A549 (cell line): Measurements from ENCODE around the gene ZC3H18.

Source experiments
- NFE2L2 ChIP-seq: fragments of 150-350 bp; conservative IDR thresholded peaks from 2 replicates; pipeline ENCODE4 v1.6.1; 2014; ENCODE audit warnings: low read length
- POLR2A ChIP-seq: IDR thresholded peaks from 2 replicates; pipeline ENCODE4 v1.6.1; 2012; ENCODE audit warnings: mild to moderate bottlenecking, low read length
- RAD21 ChIP-seq, 2 experiments: fragments of >200 bp in 1 of 2; sonication (Bioruptor Twin) in 1 of 2; formaldehyde crosslinking in 1 of 2; IDR thresholded peaks in 1 of 2; conservative IDR thresholded peaks in 1 of 2; 2 replicates in 1 of 2; 3 replicates in 1 of 2; pipeline ENCODE4 v1.6.1; 2012 to 2018; ENCODE audit warnings: inconsistent platforms in 1 of 2
- SMC3 ChIP-seq: fragments of >200 bp; sonication (Bioruptor Twin); formaldehyde crosslinking; IDR thresholded peaks from 3 replicates; pipeline ENCODE4 v1.6.1; 2018; ENCODE audit warnings: inconsistent platforms
- USF2 ChIP-seq: fragments of 450-650 bp; IDR thresholded peaks from 2 replicates; pipeline ENCODE4 v1.6.1; 2014; ENCODE audit warnings: antibody characterized with exemption
- TF ChIP-seq, protein P1 (sequence below): fragments of >200 bp; sonication (Bioruptor Twin); formaldehyde crosslinking; IDR thresholded peaks from 3 replicates; pipeline ENCODE4 v1.5.1; 2016

DNA sequence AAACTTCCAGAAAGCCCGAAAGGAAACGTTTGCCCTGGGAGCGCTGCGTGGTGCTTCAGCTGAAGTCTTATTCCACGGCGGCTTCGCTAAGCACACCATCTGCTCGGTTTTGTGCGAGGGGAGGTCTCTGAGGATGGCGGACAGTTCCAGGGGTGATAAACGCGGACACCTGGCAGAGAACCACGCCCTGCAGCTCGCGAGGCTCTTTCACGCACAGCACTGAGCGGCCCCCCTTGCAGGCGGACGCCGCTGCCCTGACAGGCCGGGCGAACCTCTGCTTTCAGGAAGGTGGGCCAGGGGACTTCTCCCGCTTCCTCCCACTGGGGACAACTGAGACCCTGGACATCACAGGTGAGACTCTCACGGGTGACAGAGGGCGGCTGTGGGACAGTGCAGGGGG lies 89.0 kb downstream of the ZC3H18 start:
- TF ChIP-seq, protein P1, sequence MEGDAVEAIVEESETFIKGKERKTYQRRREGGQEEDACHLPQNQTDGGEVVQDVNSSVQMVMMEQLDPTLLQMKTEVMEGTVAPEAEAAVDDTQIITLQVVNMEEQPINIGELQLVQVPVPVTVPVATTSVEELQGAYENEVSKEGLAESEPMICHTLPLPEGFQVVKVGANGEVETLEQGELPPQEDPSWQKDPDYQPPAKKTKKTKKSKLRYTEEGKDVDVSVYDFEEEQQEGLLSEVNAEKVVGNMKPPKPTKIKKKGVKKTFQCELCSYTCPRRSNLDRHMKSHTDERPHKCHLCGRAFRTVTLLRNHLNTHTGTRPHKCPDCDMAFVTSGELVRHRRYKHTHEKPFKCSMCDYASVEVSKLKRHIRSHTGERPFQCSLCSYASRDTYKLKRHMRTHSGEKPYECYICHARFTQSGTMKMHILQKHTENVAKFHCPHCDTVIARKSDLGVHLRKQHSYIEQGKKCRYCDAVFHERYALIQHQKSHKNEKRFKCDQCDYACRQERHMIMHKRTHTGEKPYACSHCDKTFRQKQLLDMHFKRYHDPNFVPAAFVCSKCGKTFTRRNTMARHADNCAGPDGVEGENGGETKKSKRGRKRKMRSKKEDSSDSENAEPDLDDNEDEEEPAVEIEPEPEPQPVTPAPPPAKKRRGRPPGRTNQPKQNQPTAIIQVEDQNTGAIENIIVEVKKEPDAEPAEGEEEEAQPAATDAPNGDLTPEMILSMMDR = no peak
- TF ChIP-seq SMC3 (no peak), POLR2A (no peak), NFE2L2 (no peak), RAD21 (conservative IDR thresholded peaks at IDR 0.05 in 1 of 2, IDR thresholded peaks at IDR 0.05 in 1 of 2) (no peak), USF2 (no peak)
